Uterus (tissue), 4 donors: Measurements from ENCODE around the gene SORD. TPM values are rescaled to one million over a fixed set of nuclear protein-coding genes. Genes with fewer than 3 reads are reported as not detected.

Experiments
- DNase-seq, 2 donors: peaks; one replicate each; pipeline ENCODE4 v3.0.0-alpha.2; 2019 to 2020
- H3K27ac ChIP-seq, 2 donors: fragments of 200-600 bp; sonication (generic); 1 replicate in 1 of 2; 2 replicates in 1 of 2; pipeline ENCODE4 v1.5.1; 2016 to 2018
- H3K27me3 ChIP-seq, 2 donors: fragments of 200-600 bp; sonication (generic); one replicate each; pipeline ENCODE4 v1.5.1; 2018 to 2019; ENCODE audit warnings: control low read depth in 1 of 2
- H3K36me3 ChIP-seq, 2 donors: fragments of 200-600 bp; sonication (generic); one replicate each; pipeline ENCODE4 v1.5.1; 2019; ENCODE audit warnings: control low read depth in 1 of 2
- H3K4me1 ChIP-seq, 2 donors: fragments of 200-600 bp; sonication (generic); one replicate each; pipeline ENCODE4 v1.5.1; 2018 to 2019; ENCODE audit warnings: control low read depth in 1 of 2
- H3K4me3 ChIP-seq, 2 donors: fragments of 200-600 bp; sonication (generic); 1 replicate in 1 of 2; 2 replicates in 1 of 2; pipeline ENCODE4 v1.5.1; 2018 to 2019; ENCODE audit warnings: mild to moderate bottlenecking in 1 of 2
- H3K9me3 ChIP-seq, 2 donors: fragments of 200-600 bp; sonication (generic); one replicate each; pipeline ENCODE4 v1.5.1; 2019; ENCODE audit warnings: control low read depth in 1 of 2
- POLR2A ChIP-seq, 2 donors: fragments of 450-650 bp; IDR thresholded peaks; one replicate each; pipeline ENCODE4 v1.6.1; 2016; ENCODE audit warnings: antibody characterized with exemption in 2 of 2, mild to moderate bottlenecking in 1 of 2, moderate library complexity in 1 of 2
- intact Hi-C: fragments of 100-400 bp; cut with DNase I; formaldehyde crosslinking; loops from one replicate; pipeline ENCODE4 v1.15.1; 2023; ENCODE audit warnings: low total_unique reads
- total RNA-seq, 4 donors: library from RNA; depleted of rRNA in 3 of 4; stranded (reverse); fragments of >200 nt in 3 of 4; gene quantifications; one replicate each; pipeline versions ENCODE4 v1.1.0 to v1.2.4, GENCODE V29; 2014 to 2023
- TF ChIP-seq, protein P1 (sequence below), 4 experiments: fragments of 200-600 bp in 2 of 4; fragments of 450-650 bp in 2 of 4; sonication (generic) in 2 of 4; IDR thresholded peaks; one replicate each; pipeline ENCODE4 v1.5.1; 2016 to 2019; ENCODE audit warnings: antibody characterized with exemption in 4 of 4, mild to moderate bottlenecking in 2 of 4, moderate library complexity in 1 of 4
- donor health status: DM: yes; HTN: yes; CAD: no.

SORD gene
- total RNA-seq, 4 donors from 2014 or later, result 4.9 to 30.6 (median 19.3) TPM

DNA sequence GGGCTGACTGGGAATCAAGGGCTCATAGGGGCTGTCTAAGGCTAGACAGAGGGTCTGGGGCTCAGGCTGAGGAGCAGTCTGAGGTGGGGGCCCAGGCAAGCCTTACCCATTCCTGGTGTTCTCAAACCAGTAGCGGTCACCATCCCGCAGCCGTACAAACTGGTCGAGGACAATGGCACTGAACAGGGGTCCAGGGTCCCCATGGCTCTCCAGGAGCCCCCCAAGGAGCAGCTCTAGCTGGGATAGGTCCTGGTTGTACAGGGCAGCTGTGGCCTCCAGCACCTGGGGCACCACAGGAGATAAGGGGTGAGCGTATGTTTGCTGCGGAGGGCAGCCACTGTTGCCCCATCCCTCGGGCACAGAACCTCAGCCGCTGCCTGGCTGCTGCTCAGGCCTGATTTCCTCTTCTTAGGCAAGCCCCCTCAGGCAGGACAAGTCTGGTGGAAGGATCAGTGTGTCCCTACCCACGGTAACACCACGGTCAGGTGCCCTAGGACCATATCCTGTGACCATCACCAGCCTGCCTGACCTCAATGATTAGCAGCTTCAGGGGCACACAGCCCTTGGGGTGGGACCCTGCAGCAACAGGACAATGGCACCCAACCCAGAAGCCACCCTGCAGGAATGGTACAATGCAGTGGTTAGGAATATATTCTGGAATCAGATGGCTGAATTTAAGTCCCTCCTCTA, 85.1 kb downstream of the SORD start:
- TF ChIP-seq POLR2A (IDR thresholded peaks at IDR 0.05), result no peak
- TF ChIP-seq, protein P1, sequence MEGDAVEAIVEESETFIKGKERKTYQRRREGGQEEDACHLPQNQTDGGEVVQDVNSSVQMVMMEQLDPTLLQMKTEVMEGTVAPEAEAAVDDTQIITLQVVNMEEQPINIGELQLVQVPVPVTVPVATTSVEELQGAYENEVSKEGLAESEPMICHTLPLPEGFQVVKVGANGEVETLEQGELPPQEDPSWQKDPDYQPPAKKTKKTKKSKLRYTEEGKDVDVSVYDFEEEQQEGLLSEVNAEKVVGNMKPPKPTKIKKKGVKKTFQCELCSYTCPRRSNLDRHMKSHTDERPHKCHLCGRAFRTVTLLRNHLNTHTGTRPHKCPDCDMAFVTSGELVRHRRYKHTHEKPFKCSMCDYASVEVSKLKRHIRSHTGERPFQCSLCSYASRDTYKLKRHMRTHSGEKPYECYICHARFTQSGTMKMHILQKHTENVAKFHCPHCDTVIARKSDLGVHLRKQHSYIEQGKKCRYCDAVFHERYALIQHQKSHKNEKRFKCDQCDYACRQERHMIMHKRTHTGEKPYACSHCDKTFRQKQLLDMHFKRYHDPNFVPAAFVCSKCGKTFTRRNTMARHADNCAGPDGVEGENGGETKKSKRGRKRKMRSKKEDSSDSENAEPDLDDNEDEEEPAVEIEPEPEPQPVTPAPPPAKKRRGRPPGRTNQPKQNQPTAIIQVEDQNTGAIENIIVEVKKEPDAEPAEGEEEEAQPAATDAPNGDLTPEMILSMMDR (IDR thresholded peaks at IDR 0.05), result no peak
- DNase-seq, result peak in 1 of 2 donors; percentile 9

DNA sequence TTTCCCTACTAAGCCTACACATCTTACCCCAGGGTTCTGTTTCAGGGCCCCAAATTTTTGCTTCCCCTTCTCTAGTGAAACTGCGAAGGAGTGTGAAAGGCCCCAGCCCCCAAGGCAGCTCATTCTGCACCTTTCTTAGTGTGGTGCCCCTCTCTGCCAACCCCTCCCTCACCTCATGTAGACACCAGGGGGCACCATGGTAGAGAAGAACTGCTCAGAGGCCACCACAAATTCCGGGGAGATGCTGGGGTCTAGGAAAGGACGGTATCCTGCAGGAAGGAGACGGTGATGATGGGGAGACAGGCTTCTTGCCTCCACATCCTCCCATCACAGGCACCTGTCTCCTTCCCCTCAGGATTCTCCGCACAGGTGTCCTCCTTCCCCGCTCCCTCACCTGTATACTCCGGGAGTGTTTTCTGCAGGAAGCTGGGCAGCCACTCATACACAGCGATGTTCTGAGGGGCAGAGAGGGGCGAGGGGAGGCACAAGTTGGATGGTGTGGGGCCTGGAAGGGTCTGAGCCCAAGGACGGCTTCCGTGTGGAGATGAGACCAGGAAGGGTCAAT, 87.3 kb downstream of the SORD start:
- DNase-seq, result no peak
- TF ChIP-seq POLR2A (IDR thresholded peaks at IDR 0.05), result no peak
- TF ChIP-seq, protein P1 (IDR thresholded peaks at IDR 0.05), result no peak
- H3K4me1 ChIP-seq, result peaks cover 0 to 7% of the 10 kb centered on the region in 2 donors
- intact Hi-C loops, result no loop called here
- peaks cover 0 to 19% of the 10 kb centered on the region in 2 donors for H3K27me3 ChIP-seq
- no peaks in the 10 kb centered on the region for H3K9me3 ChIP-seq
- H3K4me3 ChIP-seq, result no peak overlapping the region
- H3K36me3 ChIP-seq, result no peaks in the 10 kb centered on the region
- no peak overlapping the region for H3K27ac ChIP-seq

More for the DNA sequence above, 85.1 kb downstream of the SORD start:
- Histone ChIP-seq H3K27me3 (peaks cover 0 to 8% of the 10 kb centered on the region in 2 donors), H3K4me1 (no peaks in the 10 kb centered on the region), H3K9me3 (no peaks in the 10 kb centered on the region), H3K27ac (no peak overlapping the region), H3K4me3 (no peak overlapping the region), H3K36me3 (no peaks in the 10 kb centered on the region)
- intact Hi-C loops, result no loop called here

DNA sequence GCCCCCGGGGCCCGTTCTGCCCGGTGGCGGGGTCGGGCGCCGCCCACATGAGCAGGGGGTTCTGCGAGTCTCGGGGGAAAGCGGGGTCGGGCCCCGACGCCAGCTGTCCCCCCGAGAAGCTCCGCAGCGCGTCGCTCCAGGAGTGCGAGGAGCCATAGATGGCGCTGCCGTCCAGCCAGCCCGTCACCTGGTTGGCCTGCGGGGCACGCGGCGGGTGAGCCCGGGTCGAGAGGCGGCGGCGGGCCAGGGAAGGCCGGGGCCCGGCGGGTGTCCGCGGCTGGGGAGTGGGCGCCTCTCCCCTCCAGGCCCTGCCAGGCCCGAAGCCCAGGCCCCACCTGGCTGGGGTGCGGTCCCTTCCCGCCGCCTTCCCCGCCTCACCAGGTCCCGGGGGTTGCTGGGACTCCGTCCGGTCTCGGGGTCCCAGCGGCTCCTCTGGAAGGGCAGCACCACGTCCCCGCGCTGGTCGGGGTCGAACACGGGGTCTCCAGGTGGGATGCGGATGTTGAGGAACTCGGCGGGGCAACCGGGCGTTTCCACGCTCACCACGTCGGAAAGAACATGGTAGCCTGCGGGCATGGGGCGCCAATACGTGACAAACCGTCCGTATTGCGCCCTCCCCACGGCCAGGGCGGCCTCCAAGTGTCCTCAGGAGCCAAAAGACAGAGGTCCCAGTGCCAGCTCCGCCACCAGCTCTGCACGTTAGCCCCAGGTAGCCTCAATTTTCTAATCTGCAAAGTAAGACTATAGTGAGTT, 88.6 kb downstream of the SORD start:
- no peak overlapping the region for H3K27ac ChIP-seq
- peaks cover 0 to 7% of the 10 kb centered on the region in 2 donors for H3K4me1 ChIP-seq
- H3K4me3 ChIP-seq, result no peak overlapping the region
- no peaks in the 10 kb centered on the region for H3K36me3 ChIP-seq
- H3K27me3 ChIP-seq, result peaks cover 0 to 31% of the 10 kb centered on the region in 2 donors
- TF ChIP-seq, protein P1 (IDR thresholded peaks at IDR 0.05), result no peak
- TF ChIP-seq POLR2A (IDR thresholded peaks at IDR 0.05), result no peak
- intact Hi-C loops, result no loop called here
- DNase-seq, result no peak
- H3K9me3 ChIP-seq, result no peaks in the 10 kb centered on the region

DNA sequence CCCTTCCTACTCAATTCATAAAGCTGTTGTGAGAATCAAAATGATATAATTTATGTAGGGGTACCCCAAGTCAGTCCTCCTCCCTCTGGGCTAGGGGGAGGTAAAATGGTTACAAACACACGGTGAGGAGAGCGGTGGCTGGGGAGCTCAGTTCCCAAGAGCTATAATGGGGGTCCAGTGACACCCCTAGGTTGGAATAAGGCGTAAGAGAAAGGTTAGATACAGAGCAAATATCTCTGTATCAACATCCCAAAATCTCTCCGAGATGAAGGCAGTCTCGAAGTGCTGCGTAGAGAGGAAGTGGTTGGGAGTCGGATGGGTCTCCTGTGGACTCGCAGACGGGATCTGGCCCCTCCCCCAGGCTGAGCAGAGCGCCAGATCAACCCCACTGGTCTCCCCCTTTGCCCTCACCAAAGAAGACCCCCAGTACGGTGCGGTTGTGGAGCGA, 89.2 kb downstream of the SORD start:
- no peaks in the 10 kb centered on the region for H3K36me3 ChIP-seq
- intact Hi-C loops, result no loop called here
- H3K4me3 ChIP-seq, result no peak overlapping the region
- no peak overlapping the region for H3K27ac ChIP-seq
- DNase-seq, result no peak
- H3K27me3 ChIP-seq, result peaks cover 5 to 37% of the 10 kb centered on the region in 2 donors
- no peaks in the 10 kb centered on the region for H3K9me3 ChIP-seq
- peaks cover 0 to 11% of the 10 kb centered on the region in 2 donors for H3K4me1 ChIP-seq
- TF ChIP-seq, protein P1 (IDR thresholded peaks at IDR 0.05), result no peak
- no peak for TF ChIP-seq POLR2A (IDR thresholded peaks at IDR 0.05)
